Activated CD4-positive, alpha-beta T cell treated with anti-CD3 and anti-CD28 coated beads, Interleukin-2, amount 10 ng/mL, durations not matched to agents 7 days and 5 days (primary cell): ENCODE measurements around the gene RBMS1. TPM values are rescaled to one million over a fixed set of nuclear protein-coding genes. Genes with fewer than 3 reads are reported as not detected.
A peak's percentile ranks its signal among the peaks of the same experiment; 100 is the strongest.

Experiments used
- CTCF ChIA-PET: fragments of 350-600 bp; sonication (Branson Sonifier 250); formaldehyde crosslinking; loops from one replicate; lab custom pipeline; 2021; ENCODE audit warnings: antibody characterized with exemption; lab: Charles Lee
- POLR2A ChIA-PET: fragments of 350-600 bp; sonication (Branson Sonifier 250); formaldehyde crosslinking; loops from one replicate; lab custom pipeline; 2021; ENCODE audit warnings: antibody characterized with exemption; lab: Charles Lee
- DNase-seq: peaks from one replicate; pipeline ENCODE4 v3.0.0-alpha.2; 2020
- H3K27ac Mint-ChIP-seq: one replicate; pipeline ENCODE4 v1.8.0; 2021; ENCODE audit warnings: mild to moderate bottlenecking, moderate library complexity, mixed read lengths
- H3K27me3 Mint-ChIP-seq: one replicate; pipeline ENCODE4 v1.8.0; 2021; ENCODE audit warnings: mixed read lengths
- H3K36me3 Mint-ChIP-seq: one replicate; pipeline ENCODE4 v1.8.0; 2021; ENCODE audit warnings: low read depth, mixed read lengths
- H3K4me1 Mint-ChIP-seq: one replicate; pipeline ENCODE4 v1.8.0; 2021; ENCODE audit warnings: mixed read lengths
- H3K4me3 Mint-ChIP-seq: one replicate; pipeline ENCODE4 v1.8.0; 2021; ENCODE audit warnings: mild to moderate bottlenecking, moderate library complexity, mixed read lengths
- H3K9me3 Mint-ChIP-seq: one replicate; pipeline ENCODE4 v1.8.0; 2021; ENCODE audit warnings: mixed read lengths
- total RNA-seq, 2 experiments: library from RNA; stranded (reverse); gene quantifications; one replicate each; pipeline ENCODE4 v1.2.3, GENCODE V29; 2021

The RBMS1 gene
- total RNA-seq, 2 experiments from 2014 or later = 84.4 to 100 TPM

DNA sequence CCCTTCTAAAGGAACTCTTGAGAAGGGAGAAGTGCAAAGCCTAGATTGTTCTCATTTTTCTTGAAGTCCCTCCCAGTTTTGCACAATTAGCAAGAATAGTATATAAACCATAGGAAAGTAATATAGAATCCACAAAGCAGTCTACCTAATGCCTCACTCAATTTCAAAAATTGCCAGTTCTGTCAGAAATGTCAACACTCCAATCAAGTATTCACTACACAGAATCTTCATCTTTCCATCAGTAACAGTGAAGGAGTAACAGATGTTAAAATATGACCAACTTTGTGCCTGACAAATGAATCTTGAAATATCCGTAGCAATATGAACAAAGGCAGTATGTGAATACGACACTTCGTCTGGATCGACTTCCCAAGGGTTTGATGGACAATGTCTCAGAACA is 56.3 kb downstream of the RBMS1 start:
- CTCF ChIA-PET = no interaction called here
- POLR2A ChIA-PET = no interaction called here

GRCh38 chr2:160434254-160434948 is 59.2 kb downstream of the RBMS1 start:
- CTCF ChIA-PET = interaction anchor here (0.7 to 1.0 kb wide), 2 partner anchors 22 to 28 kb away, joined by 3 read pairs; no protein-coding TSS in a partner anchor
- Mint-ChIP-seq H3K4me3 (no peak overlapping the region), H3K36me3 (peaks cover 42% of the 10 kb centered on the region), H3K4me1 (peaks cover 41% of the 10 kb centered on the region), H3K27me3 (no peaks in the 10 kb centered on the region), H3K27ac (no peak overlapping the region), H3K9me3 (peaks cover 9% of the 10 kb centered on the region)
- no peak for DNase-seq
- POLR2A ChIA-PET = no interaction called here

More for the DNA sequence above, 56.3 kb downstream of the RBMS1 start:
- Mint-ChIP-seq H3K27me3 (no peaks in the 10 kb centered on the region), H3K27ac (no peak overlapping the region), H3K4me1 (peaks cover 25% of the 10 kb centered on the region), H3K9me3 (peaks cover 8% of the 10 kb centered on the region), H3K4me3 (no peak overlapping the region), H3K36me3 (peaks cover 33% of the 10 kb centered on the region)
- no peak for DNase-seq

DNA sequence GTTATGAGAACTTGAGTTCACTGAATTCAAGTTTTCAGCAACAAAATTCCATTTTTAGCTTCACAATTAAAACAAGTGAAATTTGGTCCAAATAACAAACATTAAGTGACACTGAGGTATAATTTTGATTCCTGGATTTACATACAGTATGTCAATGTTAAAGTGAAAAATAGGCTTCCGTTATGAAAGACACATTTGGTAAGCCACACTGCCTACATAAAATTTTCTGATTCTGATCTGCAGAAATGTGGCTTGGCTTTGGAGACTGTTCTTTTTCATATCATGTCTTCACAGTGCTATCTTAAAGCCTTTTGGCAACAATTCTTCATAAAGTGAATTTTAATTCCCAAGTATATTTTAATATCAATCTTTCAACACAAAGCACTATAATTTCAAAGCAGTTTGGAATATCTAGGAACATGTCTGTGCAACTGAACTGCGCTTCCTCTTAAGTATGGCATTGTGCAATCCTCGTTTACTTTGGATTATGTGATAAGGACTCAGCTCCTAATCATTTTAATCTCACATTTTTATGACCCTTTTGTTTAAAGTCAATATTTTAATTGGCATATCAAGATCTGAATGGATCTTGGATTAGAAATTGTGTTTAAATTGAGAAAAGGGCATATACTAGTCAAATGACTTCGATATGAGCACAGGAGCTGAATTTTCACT is 60.0 kb downstream of the RBMS1 start:
- CTCF ChIA-PET = interaction anchor here (0.6 to 1.0 kb wide), 3 partner anchors 11 to 646 kb away, joined by 3 to 4 read pairs (median 3); no protein-coding TSS in a partner anchor
- Mint-ChIP-seq H3K9me3 (peaks cover 9% of the 10 kb centered on the region), H3K27me3 (no peaks in the 10 kb centered on the region), H3K27ac (peak overlapping the region; percentile 57), H3K4me1 (peaks cover 48% of the 10 kb centered on the region), H3K4me3 (no peak overlapping the region), H3K36me3 (peaks cover 42% of the 10 kb centered on the region)
- POLR2A ChIA-PET = no interaction called here
- no peak for DNase-seq

DNA sequence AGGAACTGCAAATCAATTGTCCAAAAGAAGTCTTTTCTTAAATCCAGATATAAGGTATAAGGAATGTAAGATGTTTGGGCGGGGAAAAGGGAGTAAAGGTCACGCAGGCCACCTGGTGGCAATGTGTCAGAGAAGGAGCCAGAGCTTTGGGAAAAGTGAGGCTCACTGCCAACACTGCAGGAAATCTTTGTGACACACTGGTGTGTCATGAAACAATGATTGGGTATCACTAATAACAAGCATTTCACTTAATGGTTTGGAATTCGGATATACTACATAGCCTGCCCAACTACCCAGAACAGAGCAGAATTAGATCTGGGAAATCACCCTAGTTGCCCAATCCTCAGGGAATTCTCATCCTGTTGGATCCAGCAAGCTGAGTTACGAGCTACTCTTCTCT is 61.0 kb downstream of the RBMS1 start:
- ChIA-PET CTCF (interaction anchor here (0.5 to 1.0 kb wide), 4 partner anchors 12 to 647 kb away, joined by 3 to 4 read pairs (median 4); no protein-coding TSS in a partner anchor), POLR2A (no interaction called here)
- no peak for DNase-seq
- Mint-ChIP-seq H3K4me1 (peaks cover 58% of the 10 kb centered on the region), H3K4me3 (no peak overlapping the region), H3K36me3 (peaks cover 34% of the 10 kb centered on the region), H3K9me3 (peaks cover 9% of the 10 kb centered on the region), H3K27me3 (no peaks in the 10 kb centered on the region), H3K27ac (no peak overlapping the region)

- Mint-ChIP-seq H3K36me3 (peaks cover 32% of the 10 kb centered on the region), H3K9me3 (peaks cover 12% of the 10 kb centered on the region)
- POLR2A ChIA-PET = no interaction called here
Measured at GRCh38 chr2:160431441-160431840, 62.2 kb downstream of the RBMS1 start.

DNA sequence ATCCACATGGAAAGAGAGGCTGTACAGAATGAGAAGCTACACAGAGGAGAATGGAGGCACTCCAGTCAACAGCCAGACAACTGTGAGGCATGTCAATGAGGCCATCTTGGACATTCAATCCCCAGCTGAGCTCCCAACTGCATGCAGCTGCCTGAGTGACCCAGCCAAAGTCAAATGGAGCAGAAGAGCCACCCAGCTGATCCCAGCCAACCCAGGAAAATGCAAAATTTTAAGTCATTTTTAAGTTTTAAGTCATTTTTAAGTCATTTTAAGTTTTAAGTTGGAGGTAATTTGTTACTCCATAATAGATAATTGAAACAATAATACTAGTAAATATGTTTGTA is 63.6 kb downstream of the RBMS1 start:
- Mint-ChIP-seq H3K36me3 (peaks cover 34% of the 10 kb centered on the region), H3K27ac (no peak overlapping the region), H3K4me1 (peaks cover 74% of the 10 kb centered on the region), H3K4me3 (no peak overlapping the region), H3K9me3 (peaks cover 13% of the 10 kb centered on the region), H3K27me3 (no peaks in the 10 kb centered on the region)
- DNase-seq = no peak
- ChIA-PET POLR2A (no interaction called here), CTCF (interaction anchor here (0.8 to 2.7 kb wide), 8 partner anchors 12 to 151 kb away, joined by 3 to 10 read pairs (median 4); no protein-coding TSS in a partner anchor)

More at GRCh38 chr2:160431441-160431840, 62.2 kb downstream of the RBMS1 start:
- Mint-ChIP-seq H3K27ac (no peak overlapping the region), H3K4me3 (no peak overlapping the region), H3K27me3 (no peaks in the 10 kb centered on the region), H3K4me1 (peaks cover 65% of the 10 kb centered on the region)
- CTCF ChIA-PET = interaction anchor here (2.4 kb wide), 1 partner anchor 35 kb away, joined by 8 read pairs; no protein-coding TSS in a partner anchor
- DNase-seq = no peak

GRCh38 chr2:160429248-160430000 is 64.2 kb downstream of the RBMS1 start:
- Mint-ChIP-seq H3K9me3 (peaks cover 13% of the 10 kb centered on the region), H3K27ac (peak overlapping the region; percentile 67), H3K4me1 (peaks cover 70% of the 10 kb centered on the region), H3K36me3 (peaks cover 34% of the 10 kb centered on the region), H3K27me3 (no peaks in the 10 kb centered on the region), H3K4me3 (no peak overlapping the region)
- ChIA-PET CTCF (interaction anchor here (0.5 to 2.7 kb wide), 13 partner anchors 9 to 901 kb away, joined by 3 to 10 read pairs (median 4); no protein-coding TSS in a partner anchor), POLR2A (interaction anchor here (0.8 kb wide), 1 partner anchor 61 kb away, joined by 4 read pairs; no protein-coding TSS in a partner anchor)
- DNase-seq = no peak

- H3K9me3 Mint-ChIP-seq = peaks cover 14% of the 10 kb centered on the region
- peaks cover 39% of the 10 kb centered on the region for H3K36me3 Mint-ChIP-seq
- H3K27me3 Mint-ChIP-seq = no peaks in the 10 kb centered on the region
- CTCF ChIA-PET = interaction anchor here (1.5 to 2.7 kb wide), 4 partner anchors 16 to 29 kb away, joined by 4 to 10 read pairs (median 6); no protein-coding TSS in a partner anchor
- DNase-seq = no peak
- POLR2A ChIA-PET = no interaction called here
- H3K4me3 Mint-ChIP-seq = peak overlapping the region; percentile 57
- peak overlapping the region; percentile 86 for H3K27ac Mint-ChIP-seq
- H3K4me1 Mint-ChIP-seq = peaks cover 64% of the 10 kb centered on the region
Measured at GRCh38 chr2:160428405-160428763, 65.2 kb downstream of the RBMS1 start.

GRCh38 chr2:160427629-160428404 is 65.8 kb downstream of the RBMS1 start:
- POLR2A ChIA-PET = interaction anchor here (0.6 kb wide), 1 partner anchor 13 kb away, joined by 3 read pairs; no protein-coding TSS in a partner anchor
- peak overlapping the region; percentile 86 for H3K27ac Mint-ChIP-seq
- peak overlapping the region; percentile 57 for H3K4me3 Mint-ChIP-seq
- H3K27me3 Mint-ChIP-seq = no peaks in the 10 kb centered on the region
- H3K9me3 Mint-ChIP-seq = peaks cover 18% of the 10 kb centered on the region
- peaks cover 43% of the 10 kb centered on the region for H3K36me3 Mint-ChIP-seq
- CTCF ChIA-PET = interaction anchor here (0.6 to 1.9 kb wide), 4 partner anchors 13 to 870 kb away, joined by 3 to 6 read pairs (median 4); no protein-coding TSS in a partner anchor
- H3K4me1 Mint-ChIP-seq = peaks cover 64% of the 10 kb centered on the region
- DNase-seq = peak; percentile 72

GRCh38 chr2:160426604-160427003 is 67.0 kb downstream of the RBMS1 start:
- Mint-ChIP-seq H3K27ac (peak overlapping the region; percentile 72), H3K4me3 (no peak overlapping the region), H3K36me3 (peaks cover 44% of the 10 kb centered on the region), H3K9me3 (peaks cover 22% of the 10 kb centered on the region), H3K4me1 (peaks cover 65% of the 10 kb centered on the region), H3K27me3 (no peaks in the 10 kb centered on the region)
- ChIA-PET CTCF (interaction anchor here (1.4 to 1.9 kb wide), 2 partner anchors 12 to 23 kb away, joined by 4 read pairs; no protein-coding TSS in a partner anchor), POLR2A (no interaction called here)
- no peak for DNase-seq

DNA sequence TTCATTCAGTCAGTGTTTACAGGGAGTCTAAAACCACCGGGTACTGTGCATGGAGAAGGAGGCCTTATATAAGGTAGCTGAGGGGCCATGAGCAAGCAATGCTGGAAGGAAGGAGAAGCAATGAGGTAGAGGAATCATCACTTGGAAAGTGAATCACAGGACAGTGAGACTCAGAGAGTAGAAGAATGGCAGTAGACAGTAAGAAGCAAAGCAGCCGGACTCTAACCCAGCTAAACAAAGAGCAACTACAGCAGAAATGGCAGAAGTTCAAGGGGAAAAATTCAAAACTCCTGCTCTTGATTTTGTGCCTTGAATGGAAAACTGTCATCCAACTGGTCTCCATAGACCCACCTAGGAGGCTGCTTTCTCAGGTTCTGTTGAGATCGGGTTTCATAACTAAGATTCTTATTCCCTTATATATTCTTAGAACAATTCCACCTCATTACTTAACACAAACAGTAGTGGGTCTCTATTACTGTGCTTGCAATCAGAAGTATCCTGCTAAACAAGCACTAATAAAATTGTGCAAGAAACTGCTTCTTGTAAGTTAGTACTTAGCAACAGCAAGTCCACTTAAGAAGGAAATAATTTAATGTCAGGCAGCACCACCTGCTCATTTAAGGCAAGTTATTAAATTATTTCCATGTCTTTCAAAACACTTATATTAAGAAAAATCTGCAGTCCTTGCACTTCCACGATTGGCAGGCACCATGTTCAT is 68.0 kb downstream of the RBMS1 start:
- H3K4me3 Mint-ChIP-seq = no peak overlapping the region
- no peak for DNase-seq
- peaks cover 43% of the 10 kb centered on the region for H3K36me3 Mint-ChIP-seq
- no peaks in the 10 kb centered on the region for H3K27me3 Mint-ChIP-seq
- CTCF ChIA-PET = no interaction called here
- POLR2A ChIA-PET = no interaction called here
- peak overlapping the region; percentile 63 for H3K27ac Mint-ChIP-seq
- peaks cover 21% of the 10 kb centered on the region for H3K9me3 Mint-ChIP-seq
- peaks cover 69% of the 10 kb centered on the region for H3K4me1 Mint-ChIP-seq
